HUES64 (cell line): ENCODE measurements around the gene LDB3.
"Not testable (repeated sequence)": the region's sequence is repeated elsewhere in the genome, so short reads cannot be mapped to it uniquely, and the experiment has no call there.

Experiments used
- H3K27ac ChIP-seq: 2 replicates; pipeline ENCODE4 v1.7.0; 2013; ENCODE audit warnings: low read depth, low read length, inconsistent platforms
- H3K27me3 ChIP-seq: 2 replicates; pipeline ENCODE4 v1.6.1; 2013; ENCODE audit warnings: mild to moderate bottlenecking, low read length; ENCODE audit not compliant: insufficient read depth
- H3K36me3 ChIP-seq: 2 replicates; pipeline ENCODE4 v1.6.1; 2013; ENCODE audit warnings: mild to moderate bottlenecking, low read length; ENCODE audit not compliant: insufficient read depth
- H3K4me1 ChIP-seq: 2 replicates; pipeline ENCODE4 v1.6.1; 2013; ENCODE audit warnings: mild to moderate bottlenecking, low read length, moderate library complexity; ENCODE audit not compliant: insufficient read depth
- H3K4me3 ChIP-seq: 2 replicates; pipeline ENCODE4 v1.5.1; 2013; ENCODE audit warnings: mild to moderate bottlenecking, low read length, moderate library complexity
- H3K9ac ChIP-seq: 2 replicates; pipeline ENCODE4 v1.6.1; 2013; ENCODE audit warnings: mild to moderate bottlenecking, low read depth, low read length
- H3K9me3 ChIP-seq: 2 replicates; pipeline ENCODE4 v1.6.1; 2013; ENCODE audit warnings: low read depth, low read length; ENCODE audit not compliant: insufficient read depth
- WGBS: fragments of 150-250, 120-280 bp; methylation state at CpG from one replicate; pipeline ENCODE4 v1.1.7; 2013; ENCODE audit warnings: missing lambda C conversion rate; 5-methylcytosine and 5-hydroxymethylcytosine counted together

LDB3 gene

GRCh38 chr10:86726677-86726999 is 58.3 kb downstream of the LDB3 start:
- WGBS: 93% methylated on average over 1 of the region's 1 CpG
- no peaks in the 10 kb centered on the region for H3K27me3 ChIP-seq
- H3K27ac ChIP-seq: no peak overlapping the region
- H3K9me3 ChIP-seq: no peaks in the 10 kb centered on the region
- no peaks in the 10 kb centered on the region for H3K36me3 ChIP-seq
- no peak overlapping the region for H3K9ac ChIP-seq
- H3K4me3 ChIP-seq: no peak overlapping the region
- no peaks in the 10 kb centered on the region for H3K4me1 ChIP-seq

- Histone ChIP-seq H3K27ac (no peak overlapping the region), H3K9me3 (no peaks in the 10 kb centered on the region), H3K4me3 (no peak overlapping the region), H3K4me1 (no peaks in the 10 kb centered on the region), H3K27me3 (no peaks in the 10 kb centered on the region), H3K9ac (no peak overlapping the region), H3K36me3 (no peaks in the 10 kb centered on the region)
- 98% methylated on average over 6 of the region's 6 CpGs for WGBS
Observed at GRCh38 chr10:86727470-86727869, 59.2 kb downstream of the LDB3 start.

GRCh38 chr10:86728056-86728455 is 59.7 kb downstream of the LDB3 start:
- Histone ChIP-seq H3K27ac (no peak overlapping the region), H3K4me1 (peaks cover 2% of the 10 kb centered on the region; the same call in 1 of the 2 replicates), H3K36me3 (no peaks in the 10 kb centered on the region), H3K9me3 (no peaks in the 10 kb centered on the region), H3K4me3 (no peak overlapping the region), H3K9ac (no peak overlapping the region), H3K27me3 (no peaks in the 10 kb centered on the region)
- WGBS: 91% methylated on average over 3 of the region's 3 CpGs

GRCh38 chr10:86729677-86730076 is 61.4 kb downstream of the LDB3 start:
- H3K4me1 ChIP-seq: peaks cover 9% of the 10 kb centered on the region; the same call in 1 of the 2 replicates
- H3K36me3 ChIP-seq: no peaks in the 10 kb centered on the region
- no peak overlapping the region for H3K9ac ChIP-seq
- 87% methylated on average over 1 of the region's 1 CpG for WGBS
- H3K27me3 ChIP-seq: no peaks in the 10 kb centered on the region
- H3K4me3 ChIP-seq: no peak overlapping the region
- no peak overlapping the region for H3K27ac ChIP-seq
- H3K9me3 ChIP-seq: no peaks in the 10 kb centered on the region

GRCh38 chr10:86730227-86730626 is 61.9 kb downstream of the LDB3 start:
- no peaks in the 10 kb centered on the region for H3K36me3 ChIP-seq
- 97% methylated on average over 1 of the region's 1 CpG for WGBS
- no peaks in the 10 kb centered on the region for H3K27me3 ChIP-seq

GRCh38 chr10:86732771-86733170 is 64.5 kb downstream of the LDB3 start:
- Histone ChIP-seq H3K9ac (no peak overlapping the region), H3K27me3 (no peaks in the 10 kb centered on the region), H3K4me3 (no peak overlapping the region), H3K4me1 (peaks cover 9% of the 10 kb centered on the region; the same call in 1 of the 2 replicates), H3K36me3 (no peaks in the 10 kb centered on the region), H3K27ac (no peak overlapping the region), H3K9me3 (no peaks in the 10 kb centered on the region)
- WGBS: 81% methylated on average over 13 of the region's 13 CpGs

More at GRCh38 chr10:86730227-86730626, 61.9 kb downstream of the LDB3 start:
- Histone ChIP-seq H3K9ac (no peak overlapping the region), H3K9me3 (no peaks in the 10 kb centered on the region), H3K27ac (no peak overlapping the region), H3K4me3 (no peak overlapping the region), H3K4me1 (peaks cover 9% of the 10 kb centered on the region; the same call in 1 of the 2 replicates)

GRCh38 chr10:86733260-86733671 is 65.0 kb downstream of the LDB3 start:
- no peak overlapping the region for H3K9ac ChIP-seq
- no peaks in the 10 kb centered on the region for H3K9me3 ChIP-seq
- H3K27me3 ChIP-seq: no peaks in the 10 kb centered on the region
- H3K4me3 ChIP-seq: no peak overlapping the region
- H3K36me3 ChIP-seq: no peaks in the 10 kb centered on the region
- H3K27ac ChIP-seq: no peak overlapping the region
- H3K4me1 ChIP-seq: peaks cover 9% of the 10 kb centered on the region; the same call in 1 of the 2 replicates
- WGBS: 87% methylated on average over 8 of the region's 8 CpGs

- 86% methylated on average over 4 of the region's 4 CpGs for WGBS
Observed at GRCh38 chr10:86734207-86734988, 66.1 kb downstream of the LDB3 start.

GRCh38 chr10:86735278-86735677 is 67.0 kb downstream of the LDB3 start:
- not testable (repeated sequence) for H3K27me3 ChIP-seq, H3K27ac ChIP-seq, H3K4me3 ChIP-seq, H3K36me3 ChIP-seq, H3K9me3 ChIP-seq, H3K9ac ChIP-seq, H3K4me1 ChIP-seq
- 93% methylated on average over 4 of the region's 4 CpGs for WGBS

More at GRCh38 chr10:86734207-86734988, 66.1 kb downstream of the LDB3 start:
- H3K4me3 ChIP-seq: no peak overlapping the region
- H3K27ac ChIP-seq: no peak overlapping the region
- H3K9ac ChIP-seq: no peak overlapping the region
- peaks cover 9% of the 10 kb centered on the region; the same call in 1 of the 2 replicates for H3K4me1 ChIP-seq
- H3K9me3 ChIP-seq: no peaks in the 10 kb centered on the region
- H3K27me3 ChIP-seq: no peaks in the 10 kb centered on the region
- no peaks in the 10 kb centered on the region for H3K36me3 ChIP-seq

GRCh38 chr10:86742230-86742629 is 73.9 kb downstream of the LDB3 start:
- H3K27ac ChIP-seq: no peak overlapping the region
- WGBS: no CpG with 5 or more reads among the region's 1 CpG
- H3K4me1 ChIP-seq: no peaks in the 10 kb centered on the region

GRCh38 chr10:86744067-86744725 is 75.9 kb downstream of the LDB3 start:
- no peaks in the 10 kb centered on the region for H3K4me1 ChIP-seq
- 87% methylated on average over 7 of the region's 7 CpGs for WGBS
- H3K4me3 ChIP-seq: no peak overlapping the region
- no peak overlapping the region for H3K9ac ChIP-seq
- H3K27me3 ChIP-seq: no peaks in the 10 kb centered on the region
- no peaks in the 10 kb centered on the region for H3K36me3 ChIP-seq
- H3K27ac ChIP-seq: no peak overlapping the region
- no peaks in the 10 kb centered on the region for H3K9me3 ChIP-seq

More at GRCh38 chr10:86742230-86742629, 73.9 kb downstream of the LDB3 start:
- no peaks in the 10 kb centered on the region for H3K27me3 ChIP-seq
- no peak overlapping the region for H3K4me3 ChIP-seq
- H3K9me3 ChIP-seq: no peaks in the 10 kb centered on the region
- H3K36me3 ChIP-seq: no peaks in the 10 kb centered on the region
- H3K9ac ChIP-seq: no peak overlapping the region
